Osteoblast (primary cell): ENCODE results near the gene RASD2. TPM values are rescaled to one million over a fixed set of nuclear protein-coding genes. Genes with fewer than 3 reads are reported as not detected.
A peak's percentile ranks its signal among the peaks of the same experiment; 100 is the strongest.
"Not testable (repeated sequence)": the region's sequence is repeated elsewhere in the genome, so short reads cannot be mapped to it uniquely, and the experiment has no call there.

ENCODE experiments used
- DNase-seq: peaks from one replicate; pipeline ENCODE4 v3.0.0; 2011; ENCODE audit warnings: low spot score, mixed read lengths; ENCODE audit not compliant: insufficient read length; ENCODE audit errors: missing footprints
- H2AFZ ChIP-seq: 2 replicates; pipeline ENCODE4 v1.6.0; 2011; ENCODE audit warnings: mild to moderate bottlenecking, low read length
- H3K27ac ChIP-seq: 2 replicates; pipeline ENCODE4 v1.5.1; 2011; ENCODE audit warnings: mild to moderate bottlenecking, low read depth, low read length, moderate library complexity
- H3K27me3 ChIP-seq: 2 replicates; pipeline ENCODE4 v1.6.0; 2012; ENCODE audit warnings: mild to moderate bottlenecking, control low read depth, inconsistent platforms, low read length, moderate library complexity; ENCODE audit not compliant: insufficient read depth
- H3K36me3 ChIP-seq: 2 replicates; pipeline ENCODE4 v1.5.1; 2011; ENCODE audit warnings: mild to moderate bottlenecking, low read length, control low read depth, moderate library complexity; ENCODE audit not compliant: insufficient read depth
- H3K4me1 ChIP-seq: 2 replicates; pipeline ENCODE4 v1.5.1; 2011; ENCODE audit warnings: mild to moderate bottlenecking, low read length, control low read depth, moderate library complexity; ENCODE audit not compliant: insufficient read depth
- H3K4me2 ChIP-seq: 2 replicates; pipeline ENCODE4 v1.6.0; 2011; ENCODE audit warnings: mild to moderate bottlenecking, low read length; ENCODE audit not compliant: insufficient read depth
- H3K4me3 ChIP-seq: fragments of 200-600 bp; sonication (generic); 3 replicates; pipeline ENCODE4 v1.5.1; 2012; ENCODE audit warnings: mild to moderate bottlenecking, low read length, inconsistent platforms; ENCODE audit not compliant: insufficient read depth
- H3K79me2 ChIP-seq: 2 replicates; pipeline ENCODE4 v1.6.0; 2012; ENCODE audit warnings: mild to moderate bottlenecking, low read length, control low read depth, inconsistent platforms; ENCODE audit not compliant: insufficient read depth
- H3K9me3 ChIP-seq: 2 replicates; pipeline ENCODE4 v1.5.1; 2011; ENCODE audit warnings: low read depth, low read length, control low read depth
- H4K20me1 ChIP-seq: 2 replicates; pipeline ENCODE4 v1.6.0; 2012; ENCODE audit warnings: mild to moderate bottlenecking, low read length, control low read depth; ENCODE audit not compliant: insufficient read depth
- CTCF ChIP-seq: IDR thresholded peaks from 2 replicates; pipeline ENCODE4 v1.5.1; 2011; ENCODE audit warnings: mild to moderate bottlenecking, low read depth, low read length, moderate library complexity; ENCODE audit errors: extremely low read depth
- total RNA-seq: library from RNA; depleted of rRNA; stranded (reverse); fragments of >200 nt; gene quantifications from 2 replicates; pipeline ENCODE4 v1.2.3, GENCODE V29; 2012

RASD2 gene
- total RNA-seq, 1 donor: under 0.01 TPM

- Histone ChIP-seq H3K9me3 (no peaks in the 10 kb centered on the region), H3K4me1 (peaks cover 9% of the 10 kb centered on the region), H3K4me2 (no peak overlapping the region), H3K79me2 (no peaks in the 10 kb centered on the region), H3K36me3 (no peaks in the 10 kb centered on the region), H3K4me3 (no peak overlapping the region), H3K27ac (no peak overlapping the region), H3K27me3 (peaks cover 12% of the 10 kb centered on the region), H4K20me1 (no peaks in the 10 kb centered on the region), H2AFZ (no peak overlapping the region)
- TF ChIP-seq CTCF: no peak
- no peak for DNase-seq
These were observed 34.4 kb upstream of the RASD2 start for GRCh38 chr22:35506259-35506570.

DNA sequence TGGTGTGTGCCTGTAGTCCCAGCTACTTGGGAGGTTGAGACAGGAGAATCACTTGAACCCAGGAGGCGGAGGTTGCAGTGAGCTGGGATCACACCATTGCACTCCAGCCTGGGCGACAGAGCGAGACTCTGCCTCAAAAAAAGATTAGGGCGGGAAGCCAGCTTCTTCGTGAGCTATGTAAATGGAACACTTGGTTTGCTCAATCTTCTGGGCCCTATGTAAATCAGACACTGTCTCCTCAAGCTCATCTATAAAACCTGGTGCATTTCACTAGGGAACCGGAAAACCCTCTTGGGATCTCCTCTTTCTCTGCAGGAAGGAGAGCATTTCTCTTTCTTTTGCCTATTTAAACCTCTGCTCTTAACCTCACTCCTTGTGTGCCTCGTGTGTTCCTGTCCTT is 32.8 kb upstream of the RASD2 start:
- H3K4me1 ChIP-seq, H3K4me3 ChIP-seq, H3K36me3 ChIP-seq, DNase-seq, H4K20me1 ChIP-seq, H3K27ac ChIP-seq, H3K4me2 ChIP-seq, H2AFZ ChIP-seq, H3K79me2 ChIP-seq, H3K9me3 ChIP-seq: not testable (repeated sequence)
- peaks cover 12% of the 10 kb centered on the region for H3K27me3 ChIP-seq

DNA sequence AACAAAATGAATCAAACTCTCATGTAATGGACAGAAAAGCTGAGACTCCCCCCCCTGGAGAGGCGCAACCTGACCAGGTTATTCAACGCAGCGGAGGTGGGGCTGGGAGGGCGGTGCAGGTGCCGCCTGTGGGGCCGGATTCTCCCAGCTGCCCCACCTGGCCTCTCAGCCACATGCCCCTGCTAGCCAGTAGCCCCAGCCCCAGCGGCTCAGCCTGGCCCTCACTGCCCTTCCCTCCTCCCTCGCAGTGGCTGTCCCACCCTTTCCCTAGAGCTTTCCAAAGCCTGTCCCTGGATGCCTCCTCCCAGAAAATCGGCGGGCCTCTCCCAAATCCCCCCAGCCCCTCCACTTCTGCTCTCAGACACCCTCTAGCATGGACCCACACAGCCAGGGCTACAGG is 31.2 kb upstream of the RASD2 start:
- H3K27ac ChIP-seq: no peak overlapping the region
- no peak overlapping the region for H3K4me3 ChIP-seq
- no peaks in the 10 kb centered on the region for H3K36me3 ChIP-seq
- no peak for TF ChIP-seq CTCF
- no peak for DNase-seq
- no peaks in the 10 kb centered on the region for H4K20me1 ChIP-seq
- H3K4me2 ChIP-seq: no peak overlapping the region
- H3K4me1 ChIP-seq: peaks cover 9% of the 10 kb centered on the region
- no peak overlapping the region for H2AFZ ChIP-seq
- peaks cover 8% of the 10 kb centered on the region for H3K27me3 ChIP-seq
- H3K9me3 ChIP-seq: no peaks in the 10 kb centered on the region
- no peaks in the 10 kb centered on the region for H3K79me2 ChIP-seq

- Histone ChIP-seq H3K4me2 (no peak overlapping the region), H3K9me3 (no peaks in the 10 kb centered on the region), H3K4me1 (peaks cover 9% of the 10 kb centered on the region), H2AFZ (no peak overlapping the region), H3K36me3 (no peaks in the 10 kb centered on the region), H3K27me3 (peaks cover 3% of the 10 kb centered on the region), H3K27ac (no peak overlapping the region), H4K20me1 (no peaks in the 10 kb centered on the region), H3K4me3 (no peak overlapping the region), H3K79me2 (no peaks in the 10 kb centered on the region)
- no peak for TF ChIP-seq CTCF
- DNase-seq: no peak
These were observed 30.7 kb upstream of the RASD2 start for GRCh38 chr22:35509960-35510359.

DNA sequence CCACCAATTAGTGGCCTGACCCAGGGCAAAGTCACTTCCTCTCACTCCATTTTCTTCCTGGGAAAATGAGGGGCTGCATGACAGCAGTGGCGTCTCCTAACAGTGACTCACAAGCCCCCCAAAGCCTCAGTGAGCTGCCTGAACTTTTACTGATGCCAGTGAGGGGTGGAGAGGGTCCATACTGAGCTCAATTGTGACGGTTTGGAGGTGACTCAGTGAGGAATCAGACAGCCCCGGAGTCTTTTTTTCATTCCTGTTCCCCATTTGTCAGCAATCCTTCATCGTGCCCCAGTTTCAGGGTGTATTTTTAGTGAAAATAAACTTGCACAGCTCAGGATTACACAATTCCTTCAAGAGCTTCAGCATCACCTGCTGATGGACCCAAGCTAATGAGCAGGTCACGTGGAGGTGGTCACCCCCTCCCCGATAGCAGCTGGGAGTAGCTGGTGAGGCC is 30.1 kb upstream of the RASD2 start:
- H3K79me2 ChIP-seq: no peaks in the 10 kb centered on the region
- no peak for TF ChIP-seq CTCF
- H3K4me2 ChIP-seq: no peak overlapping the region
- no peaks in the 10 kb centered on the region for H3K9me3 ChIP-seq
- H3K36me3 ChIP-seq: no peaks in the 10 kb centered on the region
- H3K4me1 ChIP-seq: peaks cover 9% of the 10 kb centered on the region
- H4K20me1 ChIP-seq: no peaks in the 10 kb centered on the region
- H3K27ac ChIP-seq: no peak overlapping the region
- no peak for DNase-seq
- no peak overlapping the region for H3K4me3 ChIP-seq
- H3K27me3 ChIP-seq: no peaks in the 10 kb centered on the region
- peak overlapping the region; percentile 74 for H2AFZ ChIP-seq
